ENCODE measurements around the gene C16orf86.

DNA sequence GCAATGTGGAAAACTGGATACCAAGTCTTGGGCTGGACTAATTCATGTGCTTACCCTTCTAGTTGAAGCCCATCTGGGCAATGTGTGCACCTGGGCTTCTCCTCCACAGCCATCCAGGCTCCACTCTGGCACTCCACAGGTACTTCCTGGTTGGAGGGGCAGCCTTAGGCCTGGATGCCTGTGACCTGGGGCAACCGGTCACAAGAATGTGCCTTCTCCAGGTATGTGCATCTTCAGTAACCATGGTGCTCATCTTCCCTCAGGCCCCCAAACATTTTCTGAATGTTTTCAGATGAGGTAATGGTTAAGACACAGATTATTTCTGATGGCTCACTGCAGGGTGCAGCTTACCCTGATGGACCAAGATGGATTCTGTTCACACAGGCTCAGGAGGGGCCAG, 11.1 kb downstream of the C16orf86 start:
- TF ChIP-seq, protein P1, sequence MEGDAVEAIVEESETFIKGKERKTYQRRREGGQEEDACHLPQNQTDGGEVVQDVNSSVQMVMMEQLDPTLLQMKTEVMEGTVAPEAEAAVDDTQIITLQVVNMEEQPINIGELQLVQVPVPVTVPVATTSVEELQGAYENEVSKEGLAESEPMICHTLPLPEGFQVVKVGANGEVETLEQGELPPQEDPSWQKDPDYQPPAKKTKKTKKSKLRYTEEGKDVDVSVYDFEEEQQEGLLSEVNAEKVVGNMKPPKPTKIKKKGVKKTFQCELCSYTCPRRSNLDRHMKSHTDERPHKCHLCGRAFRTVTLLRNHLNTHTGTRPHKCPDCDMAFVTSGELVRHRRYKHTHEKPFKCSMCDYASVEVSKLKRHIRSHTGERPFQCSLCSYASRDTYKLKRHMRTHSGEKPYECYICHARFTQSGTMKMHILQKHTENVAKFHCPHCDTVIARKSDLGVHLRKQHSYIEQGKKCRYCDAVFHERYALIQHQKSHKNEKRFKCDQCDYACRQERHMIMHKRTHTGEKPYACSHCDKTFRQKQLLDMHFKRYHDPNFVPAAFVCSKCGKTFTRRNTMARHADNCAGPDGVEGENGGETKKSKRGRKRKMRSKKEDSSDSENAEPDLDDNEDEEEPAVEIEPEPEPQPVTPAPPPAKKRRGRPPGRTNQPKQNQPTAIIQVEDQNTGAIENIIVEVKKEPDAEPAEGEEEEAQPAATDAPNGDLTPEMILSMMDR (IDR thresholded peaks at IDR 0.05): no peak
- TF ChIP-seq POLR2AphosphoS5 (IDR thresholded peaks at IDR 0.05): no peak
- no peak for TF ChIP-seq POLR2A (IDR thresholded peaks at IDR 0.05)

All from stomach (tissue), 4 donors.